Caki2 (cell line): ENCODE results near the gene PTPRQ. TPM values are rescaled to one million over a fixed set of nuclear protein-coding genes. Genes with fewer than 3 reads are reported as not detected.

Experiments
- DNase-seq: peaks from one replicate; pipeline ENCODE4 v3.0.0-alpha.2; 2015; ENCODE audit warnings: low read depth
- in situ Hi-C: cut with HindIII; loops from 2 replicates; pipeline ENCODE4 v1.10.0; 2016; ENCODE audit warnings: low sequenced_read_pairs, low pct_unique_long_range_greater_than_20kb, mixed read lengths
- total RNA-seq: library from RNA; depleted of rRNA; stranded (reverse); fragments of >200 nt; shearing (Covaris generic); gene quantifications from 2 replicates; pipeline ENCODE4 v1.2.3, GENCODE V29; 2014; ENCODE audit warnings: low replicate concordance

Gene PTPRQ
- total RNA-seq, 1 experiment from 2014 or later = not detected

GRCh38 chr12:80708259-80708974, 264.4 kb downstream of the PTPRQ start:
- in situ Hi-C loops = no loop called here

GRCh38 chr12:80708975-80709328, 264.9 kb downstream of the PTPRQ start:
- DNase-seq = no peak
- in situ Hi-C loops = no loop called here

More at GRCh38 chr12:80708259-80708974, 264.4 kb downstream of the PTPRQ start:
- no peak for DNase-seq

DNA sequence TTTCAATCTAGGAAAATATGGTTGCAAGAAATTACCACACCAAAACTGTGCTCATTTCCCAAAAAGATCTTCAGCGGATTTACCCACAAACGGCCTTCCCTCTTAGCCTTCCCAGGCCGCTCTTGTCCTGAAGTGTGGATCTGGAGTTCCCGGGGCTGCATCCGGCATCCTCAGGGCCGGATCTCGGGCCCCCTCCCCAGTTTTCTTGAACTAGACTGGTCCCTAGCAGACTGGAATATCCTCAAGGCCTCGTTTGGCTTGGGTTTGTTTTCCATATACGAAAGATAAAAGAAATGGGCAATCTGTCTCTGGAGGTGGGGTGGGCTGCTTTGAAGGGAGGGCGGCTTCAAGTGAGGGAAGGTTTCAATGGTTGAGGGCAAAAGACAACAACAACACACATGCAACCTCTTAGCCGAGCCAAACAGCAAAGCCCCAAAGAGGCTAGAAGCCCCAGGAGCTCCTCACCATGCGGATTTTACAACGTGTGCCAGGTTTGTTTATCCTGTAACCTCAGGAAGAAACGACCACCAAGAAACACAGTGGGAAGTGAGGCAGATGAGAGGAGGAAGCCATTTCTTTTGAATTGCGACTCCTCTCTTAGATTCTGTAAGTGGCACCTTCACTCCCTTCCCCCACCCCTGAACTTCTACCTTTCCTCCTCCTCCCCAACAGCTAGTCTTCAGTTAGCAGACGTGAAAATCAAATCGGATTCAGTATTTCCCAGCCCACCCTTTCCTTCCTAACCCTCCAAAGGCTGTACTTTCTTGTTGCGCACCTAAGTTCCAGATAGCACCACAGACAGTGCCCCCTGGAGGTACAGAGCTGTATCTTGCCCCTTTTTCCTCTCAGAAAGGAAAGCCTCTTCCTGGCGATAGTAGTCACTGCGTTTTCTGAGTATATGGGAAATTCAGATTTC, 266.0 kb downstream of the PTPRQ start:
- DNase-seq = no peak
- in situ Hi-C loops = no loop called here

GRCh38 chr12:80710727-80711449, 266.9 kb downstream of the PTPRQ start:
- DNase-seq = no peak
- in situ Hi-C loops = no loop called here

GRCh38 chr12:80711866-80712265, 267.8 kb downstream of the PTPRQ start:
- no peak for DNase-seq
- in situ Hi-C loops = no loop called here

GRCh38 chr12:80712866-80713265, 268.8 kb downstream of the PTPRQ start:
- in situ Hi-C loops = no loop called here

GRCh38 chr12:80713419-80713818, 269.4 kb downstream of the PTPRQ start:
- no peak for DNase-seq
- in situ Hi-C loops = no loop called here

More at GRCh38 chr12:80712866-80713265, 268.8 kb downstream of the PTPRQ start:
- no peak for DNase-seq

GRCh38 chr12:80714055-80714454, 270.0 kb downstream of the PTPRQ start:
- DNase-seq = no peak
- in situ Hi-C loops = no loop called here

DNA sequence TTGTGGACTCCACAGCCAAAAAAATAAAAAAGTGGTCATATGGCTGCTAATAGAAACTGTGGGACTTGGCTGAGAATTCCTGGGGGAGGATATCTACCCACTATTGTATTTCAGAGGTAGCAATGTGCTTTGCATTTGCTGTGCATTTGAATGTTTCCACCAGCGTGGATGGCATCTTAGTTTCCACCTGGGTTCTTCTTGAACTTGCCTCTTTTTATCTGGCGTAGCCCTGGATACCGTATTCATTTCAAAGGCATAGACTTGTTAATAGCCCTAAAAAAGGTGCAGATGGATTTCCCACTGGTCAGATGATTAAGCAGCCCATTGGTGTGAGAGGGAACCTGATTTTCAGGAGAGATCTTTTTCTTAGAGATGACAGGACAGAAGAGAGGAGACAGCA, 270.8 kb downstream of the PTPRQ start:
- in situ Hi-C loops = no loop called here
- DNase-seq = no peak

GRCh38 chr12:80715713-80716249, 271.7 kb downstream of the PTPRQ start:
- DNase-seq = no peak
- in situ Hi-C loops = no loop called here

DNA sequence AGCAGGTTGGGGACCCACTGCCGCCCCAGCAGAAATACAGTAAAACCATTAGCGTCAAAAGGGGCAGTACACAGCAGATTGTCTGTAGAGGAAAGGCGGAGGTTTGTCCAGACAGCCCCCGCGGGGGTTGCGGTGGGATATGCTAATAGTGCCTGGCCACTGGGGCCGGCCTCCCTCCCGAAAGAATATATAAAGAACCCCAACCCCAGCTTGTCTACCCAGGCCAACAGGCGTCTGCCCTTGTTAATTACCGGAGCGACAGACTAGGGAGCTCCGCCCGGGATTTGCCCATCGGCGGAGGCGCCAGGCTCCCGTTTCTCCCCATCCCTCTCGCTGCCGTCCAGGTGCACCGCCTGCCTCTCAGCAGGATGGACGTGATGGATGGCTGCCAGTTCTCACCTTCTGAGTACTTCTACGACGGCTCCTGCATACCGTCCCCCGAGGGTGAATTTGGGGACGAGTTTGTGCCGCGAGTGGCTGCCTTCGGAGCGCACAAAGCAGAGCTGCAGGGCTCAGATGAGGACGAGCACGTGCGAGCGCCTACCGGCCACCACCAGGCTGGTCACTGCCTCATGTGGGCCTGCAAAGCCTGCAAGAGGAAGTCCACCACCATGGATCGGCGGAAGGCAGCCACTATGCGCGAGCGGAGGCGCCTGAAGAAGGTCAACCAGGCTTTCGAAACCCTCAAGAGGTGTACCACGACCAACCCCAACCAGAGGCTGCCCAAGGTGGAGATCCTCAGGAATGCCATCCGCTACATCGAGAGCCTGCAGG, 272.8 kb downstream of the PTPRQ start, which contains the start of gene MYF5:
TSS of gene MYF5 (plus strand) at position 217 of the 774 bp plus-strand sequence. CDS start at position 369, 152 bp downstream.
- in situ Hi-C loops = no loop called here
- DNase-seq = no peak

- no peak for DNase-seq
- in situ Hi-C loops = no loop called here
Measured at GRCh38 chr12:80717856-80718255, 273.8 kb downstream of the PTPRQ start.

- in situ Hi-C loops = no loop called here
- no peak for DNase-seq
Measured at GRCh38 chr12:80720516-80720915, 276.5 kb downstream of the PTPRQ start.

- DNase-seq = no peak
- in situ Hi-C loops = no loop called here
Measured at GRCh38 chr12:80721326-80721725, 277.3 kb downstream of the PTPRQ start.
